ENCODE data around the gene CAP1. TPM values are rescaled to one million over a fixed set of nuclear protein-coding genes. Genes with fewer than 3 reads are reported as not detected.

Gene CAP1
- total and polyA plus RNA-seq, 2 of the 13 experiments (the other 11 are each of a cell fraction or from before 2014, with no cell fraction given), result 174 to 195 TPM

- TF ChIP-seq REST (IDR thresholded peaks at IDR 0.05; ENCODE audit: borderline replicate concordance in 1 of 2, low read depth in 1 of 2, low read length in 2 of 2) (no peak), ZSCAN12 (CRISPR knock-in tag; IDR thresholded peaks at IDR 0.05) (peak; percentile 65), BORCS8-MEF2B (CRISPR knock-in tag; IDR thresholded peaks at IDR 0.05) (peak; percentile 78), SRF (IDR thresholded peaks at IDR 0.05; ENCODE audit: low read depth, low read length) (peak; percentile 96), NFRKB (IDR thresholded peaks at IDR 0.05) (no peak), ZNF558 (CRISPR knock-in tag; IDR thresholded peaks at IDR 0.05; ENCODE audit: borderline replicate concordance) (peak; percentile 50; the same call in 1 of the 2 replicates), HHEX (CRISPR knock-in tag; IDR thresholded peaks at IDR 0.05) (no peak), ZNF607 (CRISPR knock-in tag; IDR thresholded peaks at IDR 0.05; ENCODE audit: borderline replicate concordance) (peak; percentile 10; the same call in 1 of the 2 replicates), ZZZ3 (CRISPR knock-in tag; IDR thresholded peaks at IDR 0.05; ENCODE audit: borderline replicate concordance) (0 out of 2 replicates have a peak, but pooled peaks have one; percentile 6), KDM2A (CRISPR knock-in tag; IDR thresholded peaks at IDR 0.05; ENCODE audit: borderline replicate concordance, low read depth) (peak; percentile 47), ZNF234 (CRISPR knock-in tag; conservative IDR thresholded peaks at IDR 0.05) (no peak), ZNF547 (CRISPR knock-in tag; IDR thresholded peaks at IDR 0.05) (peak; percentile 33; the same call in 1 of the 2 replicates), ZNF281 (CRISPR knock-in tag; IDR thresholded peaks at IDR 0.05; ENCODE audit: borderline replicate concordance) (no peak), BRD4 (CRISPR knock-in tag; IDR thresholded peaks at IDR 0.05) (peak; percentile 17; the same call in 1 of the 2 replicates), ZNF512B (CRISPR knock-in tag; IDR thresholded peaks at IDR 0.05; ENCODE audit: borderline replicate concordance) (peak; percentile 70; the same call in 1 of the 2 replicates), PPARG (CRISPR knock-in tag; conservative IDR thresholded peaks at IDR 0.05) (0 out of 2 replicates have a peak, but pooled peaks have one; percentile 12), ZNF567 (CRISPR knock-in tag; IDR thresholded peaks at IDR 0.05; ENCODE audit: borderline replicate concordance) (no peak), HNRNPUL1 (IDR thresholded peaks at IDR 0.05; ENCODE audit: low read depth, low read length) (no peak), EEA1 (CRISPR knock-in tag; IDR thresholded peaks at IDR 0.05; ENCODE audit: borderline replicate concordance) (no peak), SALL1 (CRISPR knock-in tag; IDR thresholded peaks at IDR 0.05) (peak; percentile 69)
Observed at GRCh38 chr1:40039757-40040510, 595 bp upstream of the CAP1 start (continued).
